ENCODE data around the gene IGHMBP2. TPM values are rescaled to one million over a fixed set of nuclear protein-coding genes. Genes with fewer than 3 reads are reported as not detected.

The IGHMBP2 gene
- total RNA-seq, 1 donor from 2014 or later = 18.1 TPM

- Mint-ChIP-seq H3K27ac (ENCODE audit: unreplicated experiment) (no peak overlapping the region), H3K9me3 (ENCODE audit: low read depth) (no peaks in the 10 kb centered on the region), H3K27me3 (ENCODE audit: low read depth) (peaks cover 10% of the 10 kb centered on the region), H3K4me3 (ENCODE audit: unreplicated experiment) (no peak overlapping the region), H3K4me1 (ENCODE audit: low read depth) (no peaks in the 10 kb centered on the region), H3K36me3 (ENCODE audit: low read depth) (no peaks in the 10 kb centered on the region)
- TF ChIP-seq, protein P1, sequence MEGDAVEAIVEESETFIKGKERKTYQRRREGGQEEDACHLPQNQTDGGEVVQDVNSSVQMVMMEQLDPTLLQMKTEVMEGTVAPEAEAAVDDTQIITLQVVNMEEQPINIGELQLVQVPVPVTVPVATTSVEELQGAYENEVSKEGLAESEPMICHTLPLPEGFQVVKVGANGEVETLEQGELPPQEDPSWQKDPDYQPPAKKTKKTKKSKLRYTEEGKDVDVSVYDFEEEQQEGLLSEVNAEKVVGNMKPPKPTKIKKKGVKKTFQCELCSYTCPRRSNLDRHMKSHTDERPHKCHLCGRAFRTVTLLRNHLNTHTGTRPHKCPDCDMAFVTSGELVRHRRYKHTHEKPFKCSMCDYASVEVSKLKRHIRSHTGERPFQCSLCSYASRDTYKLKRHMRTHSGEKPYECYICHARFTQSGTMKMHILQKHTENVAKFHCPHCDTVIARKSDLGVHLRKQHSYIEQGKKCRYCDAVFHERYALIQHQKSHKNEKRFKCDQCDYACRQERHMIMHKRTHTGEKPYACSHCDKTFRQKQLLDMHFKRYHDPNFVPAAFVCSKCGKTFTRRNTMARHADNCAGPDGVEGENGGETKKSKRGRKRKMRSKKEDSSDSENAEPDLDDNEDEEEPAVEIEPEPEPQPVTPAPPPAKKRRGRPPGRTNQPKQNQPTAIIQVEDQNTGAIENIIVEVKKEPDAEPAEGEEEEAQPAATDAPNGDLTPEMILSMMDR (IDR thresholded peaks at IDR 0.05) = no peak
- DNase-seq (ENCODE audit: low spot score) = peak; percentile 56
These were observed 62.5 kb downstream of the IGHMBP2 start for GRCh38 chr11:68965901-68966853.

DNA sequence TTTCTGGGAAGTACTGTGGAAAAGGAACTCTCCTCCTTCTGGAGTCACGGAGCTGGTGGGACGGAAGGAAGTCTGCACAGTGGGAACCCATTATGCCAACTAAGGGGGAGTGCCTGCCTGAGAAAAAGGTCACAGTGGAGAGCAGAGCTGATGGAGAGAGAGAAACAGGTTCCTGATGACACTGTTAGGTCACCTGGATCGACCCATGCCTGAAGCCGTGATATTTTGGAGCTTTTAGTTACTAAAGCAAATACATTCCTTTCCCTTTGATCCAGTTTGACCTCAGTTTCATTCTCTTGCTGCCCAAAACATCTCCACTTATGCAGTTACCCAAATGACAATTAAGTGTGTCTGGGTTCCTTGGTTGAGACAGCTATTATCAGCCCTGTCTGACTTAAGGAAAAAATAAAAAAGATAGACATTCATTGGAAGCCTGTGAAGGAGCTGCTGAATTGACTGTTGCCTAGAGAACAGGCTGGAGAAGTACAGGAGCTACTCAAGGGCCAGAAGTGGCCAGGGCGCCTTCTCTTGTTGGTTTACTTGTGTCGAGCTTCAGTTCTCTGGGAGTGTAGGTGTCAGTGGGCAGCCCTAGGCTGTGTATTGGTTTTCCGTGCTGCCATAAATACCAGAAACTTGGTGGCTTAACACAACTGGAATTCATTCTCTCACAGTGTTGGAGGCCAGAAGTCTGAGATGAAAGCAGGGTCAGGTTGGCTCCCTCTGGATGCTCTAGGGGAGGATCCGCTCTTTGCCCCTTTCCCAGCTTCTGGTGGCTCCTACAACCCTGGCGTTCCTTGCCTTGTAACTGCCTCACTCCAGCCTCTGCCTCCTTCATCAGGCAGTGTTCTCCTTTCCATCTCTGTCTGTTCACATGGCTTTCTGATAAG lies 63.4 kb downstream of the IGHMBP2 start:
- no peaks in the 10 kb centered on the region for H3K4me1 Mint-ChIP-seq (ENCODE audit: low read depth)
- no peak overlapping the region for H3K27ac Mint-ChIP-seq (ENCODE audit: unreplicated experiment)
- H3K27me3 Mint-ChIP-seq (ENCODE audit: low read depth) = peaks cover 16% of the 10 kb centered on the region
- H3K36me3 Mint-ChIP-seq (ENCODE audit: low read depth) = no peaks in the 10 kb centered on the region
- no peak overlapping the region for H3K4me3 Mint-ChIP-seq (ENCODE audit: unreplicated experiment)
- no peaks in the 10 kb centered on the region for H3K9me3 Mint-ChIP-seq (ENCODE audit: low read depth)
- TF ChIP-seq, protein P1 (IDR thresholded peaks at IDR 0.05) = no peak
- peak; percentile 22 for DNase-seq (ENCODE audit: low spot score)

DNA sequence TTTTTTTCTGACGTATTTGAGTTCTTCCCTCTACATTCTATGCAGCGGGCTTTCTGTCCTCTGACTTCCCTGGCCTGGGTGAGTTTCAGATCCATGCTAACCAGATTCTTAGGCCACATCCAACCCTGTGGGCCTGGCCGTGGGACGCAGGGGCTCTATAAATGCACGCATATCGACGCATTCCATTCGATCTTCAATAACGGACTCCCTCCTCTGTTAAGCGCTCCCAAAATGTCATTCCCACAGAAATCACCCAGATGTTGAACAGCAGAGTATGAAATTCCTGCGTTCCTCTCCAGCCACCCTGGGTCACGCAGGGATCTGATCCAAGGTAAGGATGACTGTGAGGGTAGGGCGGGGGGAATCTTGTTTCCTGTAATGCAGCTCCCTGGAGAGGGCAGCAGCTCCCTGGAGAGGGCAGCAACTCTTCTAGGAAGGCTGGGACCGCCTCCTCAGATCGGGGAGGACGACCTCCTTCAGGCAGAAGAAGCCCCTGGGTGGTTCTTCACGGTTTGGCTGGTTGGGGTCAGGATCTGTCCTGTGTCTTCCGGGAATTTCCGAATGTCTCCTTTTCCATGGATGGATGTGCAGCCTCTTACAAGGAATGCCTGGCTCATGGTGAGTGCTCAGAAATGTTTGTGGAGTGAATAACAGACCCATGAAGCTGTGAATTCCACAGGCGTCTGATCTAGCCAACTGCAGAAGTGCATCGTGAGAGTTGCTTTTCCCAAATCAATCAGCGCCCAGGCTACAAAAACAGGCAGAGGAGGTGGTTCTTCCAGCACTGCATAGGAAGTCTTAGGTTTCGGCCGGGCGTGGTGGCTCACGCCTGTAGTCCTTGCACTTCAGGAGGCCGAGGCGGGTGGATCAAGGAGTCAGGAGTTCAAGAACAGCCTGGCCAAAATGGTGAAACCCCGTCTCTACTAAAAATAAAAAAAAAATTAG lies 64.9 kb downstream of the IGHMBP2 start:
- TF ChIP-seq, protein P1 (IDR thresholded peaks at IDR 0.05) = no peak
- H3K27ac Mint-ChIP-seq (ENCODE audit: unreplicated experiment) = no peak overlapping the region
- H3K36me3 Mint-ChIP-seq (ENCODE audit: low read depth) = no peaks in the 10 kb centered on the region
- no peaks in the 10 kb centered on the region for H3K4me1 Mint-ChIP-seq (ENCODE audit: low read depth)
- H3K4me3 Mint-ChIP-seq (ENCODE audit: unreplicated experiment) = no peak overlapping the region
- peak; percentile 53 for DNase-seq (ENCODE audit: low spot score)
- H3K27me3 Mint-ChIP-seq (ENCODE audit: low read depth) = peaks cover 16% of the 10 kb centered on the region
- no peaks in the 10 kb centered on the region for H3K9me3 Mint-ChIP-seq (ENCODE audit: low read depth)

DNA sequence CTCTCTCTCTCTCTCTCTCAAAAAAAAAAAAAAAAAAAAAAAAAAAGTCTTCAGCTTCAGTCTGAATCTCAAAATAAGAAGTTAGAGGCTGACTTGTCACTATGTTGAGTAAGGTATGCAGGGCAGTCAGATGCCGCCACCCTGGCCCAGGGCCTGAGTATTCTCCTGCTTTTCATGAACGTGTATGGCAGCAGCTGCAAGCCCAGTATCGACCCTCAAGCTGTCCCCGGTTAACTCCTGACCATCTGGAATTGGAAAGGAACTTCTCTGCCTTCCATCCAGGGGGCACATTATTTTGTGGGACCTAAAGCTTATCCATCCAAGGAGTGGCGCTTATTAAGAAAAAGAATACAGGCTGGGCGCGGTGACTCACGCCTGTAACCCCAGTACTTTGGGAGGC lies 65.7 kb downstream of the IGHMBP2 start:
- H3K4me3 Mint-ChIP-seq (ENCODE audit: unreplicated experiment) = no peak overlapping the region
- peak; percentile 25 for DNase-seq (ENCODE audit: low spot score)
- TF ChIP-seq, protein P1 (IDR thresholded peaks at IDR 0.05) = no peak
- no peaks in the 10 kb centered on the region for H3K36me3 Mint-ChIP-seq (ENCODE audit: low read depth)
- no peaks in the 10 kb centered on the region for H3K4me1 Mint-ChIP-seq (ENCODE audit: low read depth)
- no peak overlapping the region for H3K27ac Mint-ChIP-seq (ENCODE audit: unreplicated experiment)
- no peaks in the 10 kb centered on the region for H3K9me3 Mint-ChIP-seq (ENCODE audit: low read depth)
- H3K27me3 Mint-ChIP-seq (ENCODE audit: low read depth) = peaks cover 16% of the 10 kb centered on the region
